GM12878 (cell line): ENCODE measurements around the gene NQO1. TPM values are rescaled to one million over a fixed set of nuclear protein-coding genes. Genes with fewer than 3 reads are reported as not detected.

Source experiments
- BCLAF1 ChIP-seq: fragments of 450-650 bp; IDR thresholded peaks from 2 replicates; pipeline ENCODE4 v1.6.1; 2017; ENCODE audit warnings: antibody characterized with exemption, mild to moderate bottlenecking, moderate library complexity
- CUX1 ChIP-seq: IDR thresholded peaks from 2 replicates; pipeline ENCODE4 v1.6.1; 2012; ENCODE audit warnings: improper control_type of control experiment, low read depth, low read length; ENCODE audit not compliant: insufficient replicate concordance
- HDAC6 ChIP-seq: fragments of 200-600 bp; sonication (generic); IDR thresholded peaks from one replicate; pipeline ENCODE4 v1.8.0; 2017; ENCODE audit warnings: antibody characterized with exemption; ENCODE audit not compliant: unreplicated experiment
- HDGF ChIP-seq: fragments of 450-650 bp; IDR thresholded peaks from 2 replicates; pipeline ENCODE4 v1.6.1; 2016; ENCODE audit warnings: antibody characterized with exemption
- KLF5 ChIP-seq: fragments of 450-650 bp; IDR thresholded peaks from 2 replicates; pipeline ENCODE4 v1.6.1; 2014; ENCODE audit warnings: mild to moderate bottlenecking; ENCODE audit not compliant: partially characterized antibody
- MTA2 ChIP-seq: fragments of 450-650 bp; IDR thresholded peaks from 2 replicates; pipeline ENCODE4 v1.6.1; 2016; ENCODE audit warnings: low read depth, mild to moderate bottlenecking, moderate library complexity
- YY1 ChIP-seq: IDR thresholded peaks from 2 replicates; pipeline ENCODE4 v1.6.1; 2011; ENCODE audit warnings: low read depth, mild to moderate bottlenecking, low read length
- ZNF592 ChIP-seq: fragments of 450-650 bp; IDR thresholded peaks from 2 replicates; pipeline ENCODE4 v1.6.1; 2017; ENCODE audit warnings: mild to moderate bottlenecking, moderate library complexity
- polyA plus RNA-seq, 11 experiments: library from polyadenylated mRNA; depleted of rRNA in 4 of 11; unstranded in 6 of 11; stranded (reverse) in 5 of 11; fragments of >200 nt; fragmentation: Nextera tagmentation in 4 of 11; fragmentation: Illumina TruSeq in 1 of 11; extraction: Ambion mirVana in 4 of 11; extraction: Trizol in 1 of 11; gene quantifications; 1 replicate in 1 of 11; 2 replicates in 10 of 11; pipeline versions ENCODE4 v1.2.1 to v1.2.3, GENCODE V29; 2011 to 2016; ENCODE audit warnings: inconsistent platforms in 2 of 11, missing spikeins in 2 of 11, low read depth in 1 of 11
- total RNA-seq, 4 experiments: library from RNA; depleted of rRNA in 3 of 4; stranded (reverse); fragments of >200 nt in 3 of 4; fragmentation: Illumina TruSeq in 1 of 4; extraction: Trizol in 1 of 4; gene quantifications; 2 replicates each; pipeline versions ENCODE4 v1.2.1 to v1.2.3, GENCODE V29; 2013 to 2021

The NQO1 gene
- total and polyA plus RNA-seq, 10 of the 15 experiments (the other 5 are each of a cell fraction or from before 2014, with no cell fraction given), result 24.6 to 84.9 (median 34.6) TPM

- TF ChIP-seq CUX1, result no peak
- no peak for TF ChIP-seq HDAC6
- TF ChIP-seq YY1, result no peak
- no peak for TF ChIP-seq ZNF592
- no peak for TF ChIP-seq MTA2
- TF ChIP-seq KLF5, result no peak
- TF ChIP-seq BCLAF1, result no peak
- no peak for TF ChIP-seq HDGF
- TF ChIP-seq, all 136 proteins: peak for 0
These were observed 37.2 kb upstream of the NQO1 start (continued) for GRCh38 chr16:69763599-69763942.
